GM12891 (cell line): ENCODE results near the gene CCL23.

Source experiments
- PAX5 ChIP-seq: IDR thresholded peaks from 2 replicates; pipeline ENCODE4 v1.6.1; 2011; ENCODE audit warnings: low read length, moderate library complexity, mild to moderate bottlenecking; ENCODE audit not compliant: insufficient read depth, severe bottlenecking
- POLR2A ChIP-seq: IDR thresholded peaks from 2 replicates; pipeline ENCODE4 v1.6.1; 2011; ENCODE audit warnings: low read depth, low read length, control low read depth
- POLR2AphosphoS5 ChIP-seq: IDR thresholded peaks from 2 replicates; pipeline ENCODE4 v1.6.1; 2011; ENCODE audit warnings: low read depth, low read length, control low read depth
- POU2F2 ChIP-seq: IDR thresholded peaks from 2 replicates; pipeline ENCODE4 v1.6.1; 2011; ENCODE audit warnings: low read depth, mild to moderate bottlenecking, control low read depth, low read length, moderate library complexity
- SPI1 ChIP-seq: IDR thresholded peaks from 2 replicates; pipeline ENCODE4 v1.6.1; 2011; ENCODE audit warnings: low read depth, low read length, control low read depth
- TAF1 ChIP-seq: IDR thresholded peaks from 2 replicates; pipeline ENCODE4 v1.6.1; 2011; ENCODE audit warnings: low read depth, low read length, control low read depth

GRCh38 chr17:36063786-36064541, 46.2 kb upstream of the CCL23 start, which contains the start of gene CCL18:
- TF ChIP-seq POLR2AphosphoS5 = no peak
- no peak for TF ChIP-seq POLR2A
- no peak for TF ChIP-seq TAF1
- no peak for TF ChIP-seq SPI1
- no peak for TF ChIP-seq POU2F2
- no peak for TF ChIP-seq PAX5
